HFF-Myc (cell line): ENCODE measurements around the gene PHLDA3.
"Not testable (repeated sequence)": the region's sequence is repeated elsewhere in the genome, so short reads cannot be mapped to it uniquely, and the experiment has no call there.

Experiments
- DNase-seq: peaks from one replicate; pipeline ENCODE4 v3.0.0-alpha.2; 2011; ENCODE audit warnings: low read depth; ENCODE audit errors: extremely low read depth
- H3K4me3 ChIP-seq: replicated peaks from 2 replicates; pipeline ENCODE4 v1.5.1; 2011; ENCODE audit warnings: low read depth, mild to moderate bottlenecking, control low read depth, low read length
- CTCF ChIP-seq: IDR thresholded peaks from 2 replicates; pipeline ENCODE4 v1.5.1; 2012; ENCODE audit warnings: mild to moderate bottlenecking, low read depth, low read length, control low read depth; ENCODE audit errors: missing control alignments

Gene PHLDA3

GRCh38 chr1:201481004-201481380 is 12.0 kb upstream of the PHLDA3 start:
- TF ChIP-seq CTCF: no peak
- H3K4me3 ChIP-seq: peak overlapping the region; percentile 19
- DNase-seq: no peak

GRCh38 chr1:201480231-201481003 is 11.4 kb upstream of the PHLDA3 start:
- TF ChIP-seq CTCF: no peak
- H3K4me3 ChIP-seq: peak overlapping the region; percentile 19
- no peak for DNase-seq

- DNase-seq: no peak
- TF ChIP-seq CTCF: no peak
- no peak overlapping the region for H3K4me3 ChIP-seq
Measured at GRCh38 chr1:201479201-201479730, 10.3 kb upstream of the PHLDA3 start.

GRCh38 chr1:201478666-201479065 is 9.7 kb upstream of the PHLDA3 start:
- not testable (repeated sequence) for H3K4me3 ChIP-seq, DNase-seq

GRCh38 chr1:201476670-201477344 is 7.8 kb upstream of the PHLDA3 start:
- TF ChIP-seq CTCF: no peak
- DNase-seq: no peak
- no peak overlapping the region for H3K4me3 ChIP-seq

GRCh38 chr1:201475915-201476669 is 7.1 kb upstream of the PHLDA3 start:
- H3K4me3 ChIP-seq: no peak overlapping the region
- no peak for TF ChIP-seq CTCF
- no peak for DNase-seq

- DNase-seq: no peak
- H3K4me3 ChIP-seq: no peak overlapping the region
- no peak for TF ChIP-seq CTCF
Measured at GRCh38 chr1:201475130-201475529, 6.1 kb upstream of the PHLDA3 start.
